ENCODE data around the gene TINAG.
"Not testable (repeated sequence)": the region's sequence is repeated elsewhere in the genome, so short reads cannot be mapped to it uniquely, and the experiment has no call there.

TINAG gene

GRCh38 chr6:54310377-54311152 is 2.3 kb downstream of the TINAG start:
- no peak for DNase-seq

GRCh38 chr6:54315656-54316055 is 7.4 kb downstream of the TINAG start:
- no peak for DNase-seq

GRCh38 chr6:54320871-54321270 is 12.6 kb downstream of the TINAG start:
- no peak for DNase-seq

GRCh38 chr6:54327631-54328030 is 19.4 kb downstream of the TINAG start:
- no peak for DNase-seq

- not testable (repeated sequence) for DNase-seq
These were observed 23.3 kb downstream of the TINAG start for GRCh38 chr6:54331571-54331970.

DNA sequence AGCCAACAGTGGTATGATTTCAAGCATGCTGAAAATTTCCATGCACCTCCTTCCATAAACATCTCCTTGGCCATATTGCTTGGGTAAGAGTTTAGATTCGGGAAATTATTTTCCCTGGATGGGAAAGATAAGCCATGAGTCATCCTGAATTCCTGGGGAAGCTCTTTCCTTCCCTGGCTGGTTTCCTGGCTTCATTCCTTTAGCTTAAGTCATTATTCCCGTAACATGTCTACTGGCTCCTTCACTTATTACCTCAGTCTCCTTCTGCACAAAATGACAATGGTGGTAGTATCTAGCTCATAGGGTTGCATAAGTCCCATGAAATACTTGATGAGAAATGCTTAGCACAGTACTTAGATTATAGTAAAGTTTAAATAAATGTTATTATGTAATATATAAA is 27.6 kb downstream of the TINAG start:
- no peak for DNase-seq

- DNase-seq, result no peak
These were observed 45.7 kb downstream of the TINAG start for GRCh38 chr6:54353975-54354374.

GRCh38 chr6:54354608-54355007 is 46.4 kb downstream of the TINAG start:
- DNase-seq, result no peak

DNA sequence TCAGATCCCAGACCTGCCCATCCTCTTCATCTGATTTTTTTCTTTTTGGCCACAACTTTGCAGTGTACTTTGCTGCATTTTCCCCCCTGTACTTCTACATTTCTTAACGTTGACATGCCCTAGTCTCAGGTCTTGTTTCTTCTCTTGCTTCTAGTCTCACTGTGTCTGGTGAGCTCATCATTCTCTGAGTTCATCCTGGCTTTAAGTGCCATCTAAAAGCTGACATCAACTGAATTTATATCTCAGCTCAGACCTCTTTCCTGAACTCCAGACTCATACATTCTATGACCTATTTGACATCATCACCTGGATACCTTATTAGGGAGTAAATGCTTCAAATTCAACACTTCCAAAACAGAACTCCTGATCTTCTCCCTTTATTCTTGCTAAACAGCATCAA is 48.9 kb downstream of the TINAG start:
- no peak for DNase-seq

DNA sequence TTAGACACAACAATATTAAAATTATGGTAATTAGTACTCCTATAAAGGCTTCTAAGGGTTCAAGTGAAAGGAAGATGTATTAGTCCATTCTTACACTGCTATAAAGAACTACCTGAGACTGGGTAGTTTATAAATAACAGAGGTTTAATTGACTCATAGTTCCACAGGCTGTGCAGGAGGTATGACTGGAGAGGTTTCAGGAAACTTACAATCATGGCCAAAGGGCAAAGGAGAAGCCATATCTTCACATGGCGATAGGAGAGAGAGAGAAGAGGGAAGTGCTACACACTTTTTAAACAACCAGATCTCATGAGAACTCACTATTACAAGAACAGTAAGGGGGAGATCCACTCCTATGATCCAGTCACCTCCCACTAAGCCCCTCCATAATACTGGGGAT is 52.9 kb downstream of the TINAG start:
- no peak for DNase-seq

- no peak for DNase-seq
These were observed 53.5 kb downstream of the TINAG start for GRCh38 chr6:54361734-54362133.

GRCh38 chr6:54366667-54367327 is 58.6 kb downstream of the TINAG start:
- DNase-seq, result no peak

DNA sequence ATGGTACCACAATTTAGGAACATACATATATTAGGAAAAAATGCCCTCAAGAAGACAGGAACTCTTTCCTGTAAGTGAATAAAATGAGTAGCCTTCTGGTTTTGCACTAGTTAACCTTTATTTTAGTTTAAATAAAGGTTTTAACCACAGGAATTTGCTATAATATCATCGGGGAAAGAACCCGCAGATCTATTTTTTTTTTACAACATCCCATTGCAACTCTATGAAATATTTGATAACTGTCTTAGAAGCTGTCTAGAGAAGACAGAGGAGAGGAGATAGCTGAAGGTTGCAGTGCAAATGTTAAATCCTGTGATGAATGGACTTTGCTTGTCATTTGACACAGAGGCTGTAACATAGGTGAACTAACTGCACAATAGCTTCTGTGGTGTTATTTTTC is 69.5 kb downstream of the TINAG start:
- no peak for DNase-seq

DNA sequence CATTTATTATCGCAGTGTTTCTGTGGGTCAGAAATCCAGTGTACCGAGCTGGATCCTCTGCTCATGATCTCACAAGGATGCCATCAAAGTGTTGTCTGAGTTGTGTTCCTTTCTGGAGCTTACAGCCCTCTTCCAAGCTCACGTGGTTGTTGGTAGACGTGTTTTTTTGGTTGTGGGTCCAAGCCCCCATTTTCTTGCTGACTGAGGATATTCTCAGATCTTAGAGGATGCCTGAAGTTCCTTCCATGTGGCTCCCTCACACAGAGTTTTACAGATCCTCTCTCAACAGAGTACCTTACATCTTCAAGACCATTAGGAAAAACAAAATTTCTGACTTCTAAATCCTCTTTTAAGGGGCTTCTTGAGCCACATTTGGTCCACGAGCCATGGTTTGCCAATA is 78.1 kb downstream of the TINAG start:
- DNase-seq, result no peak

DNA sequence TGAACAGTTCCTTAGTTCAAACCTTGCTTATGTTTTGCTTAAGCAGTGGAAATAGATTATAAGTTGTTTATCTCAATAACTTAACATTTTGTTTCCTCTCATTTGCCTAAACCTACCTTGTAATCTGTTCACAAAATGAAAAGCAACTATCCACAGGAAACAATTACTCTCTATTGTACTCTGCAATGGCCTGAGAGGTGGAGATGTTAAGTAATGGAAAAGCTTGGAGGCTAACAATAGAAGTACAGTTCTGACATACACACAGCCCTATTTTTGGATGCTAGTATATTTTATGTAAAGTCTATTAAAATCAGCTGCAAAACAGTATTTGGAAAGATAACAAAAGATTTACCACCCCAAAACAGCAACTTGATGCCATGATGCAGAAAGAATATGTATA is 82.1 kb downstream of the TINAG start:
- DNase-seq, result no peak

GRCh38 chr6:54391577-54391976 is 83.3 kb downstream of the TINAG start:
- DNase-seq, result no peak

GRCh38 chr6:54403096-54403495 is 94.9 kb downstream of the TINAG start:
- no peak for DNase-seq

- no peak for DNase-seq
These were observed 96.5 kb downstream of the TINAG start for GRCh38 chr6:54404791-54405190.

- DNase-seq, result no peak
These were observed 103.5 kb downstream of the TINAG start for GRCh38 chr6:54411767-54412166.

- no peak for DNase-seq
These were observed 107.3 kb downstream of the TINAG start for GRCh38 chr6:54415517-54415916.

DNA sequence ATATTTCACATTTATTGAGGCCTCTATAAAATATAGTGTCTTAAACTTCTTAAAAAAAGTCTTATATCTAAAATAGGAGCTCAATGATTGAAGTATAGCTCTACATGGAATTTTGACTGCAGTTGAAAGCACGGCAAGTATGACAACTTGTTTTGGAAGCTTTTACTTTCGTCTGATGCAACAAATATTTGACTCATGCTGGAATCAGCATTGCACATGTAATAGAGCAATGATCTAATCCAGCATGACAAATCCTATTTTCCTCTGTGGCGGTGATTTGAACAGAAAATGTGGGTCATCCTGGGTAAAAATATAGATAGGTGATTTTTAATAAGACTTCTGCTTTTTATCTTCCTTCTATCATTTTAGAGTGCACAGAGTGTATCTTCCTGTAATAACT is 111.6 kb downstream of the TINAG start:
- DNase-seq, result no peak

DNA sequence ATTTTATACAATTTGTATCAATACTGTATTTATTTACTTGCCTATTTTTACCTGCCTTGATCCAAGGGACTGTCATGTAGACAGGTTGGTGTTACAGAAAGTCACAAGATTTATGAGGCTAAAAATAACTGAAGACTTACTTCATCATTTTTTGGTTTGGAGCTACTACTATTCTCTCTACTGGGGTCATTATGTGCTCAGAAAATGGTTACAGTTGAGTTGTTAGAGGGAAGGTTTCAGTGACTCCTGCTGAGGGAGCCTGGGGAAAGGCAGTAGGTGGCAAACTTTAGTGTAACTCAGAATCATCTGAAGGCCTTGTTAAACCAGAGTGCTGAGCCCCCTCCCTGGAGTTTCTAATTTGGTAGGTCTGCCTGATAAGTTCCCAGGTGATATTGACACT is 118.8 kb downstream of the TINAG start:
- no peak for DNase-seq

- DNase-seq, result no peak
These were observed 119.2 kb downstream of the TINAG start for GRCh38 chr6:54427396-54427937.

DNA sequence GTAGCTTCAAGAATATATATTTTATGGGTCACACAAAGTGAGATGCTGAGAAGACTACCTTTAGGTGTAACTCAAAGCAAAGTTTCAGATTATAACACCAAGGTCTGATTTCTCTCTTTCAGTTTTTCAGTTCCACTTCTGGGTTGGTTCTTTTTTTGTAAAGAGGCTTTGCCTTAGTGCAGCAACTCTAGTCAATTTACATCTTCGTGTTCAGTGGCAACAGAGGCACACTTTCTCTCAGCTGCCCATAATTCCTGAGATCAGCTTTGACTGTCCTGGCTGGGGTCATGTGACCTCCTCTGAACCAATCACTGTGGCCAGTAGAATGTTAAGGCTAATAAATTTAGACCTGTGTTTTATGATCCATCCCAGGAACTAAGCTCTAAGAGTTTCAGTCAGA is 120.2 kb downstream of the TINAG start:
- no peak for DNase-seq

DNA sequence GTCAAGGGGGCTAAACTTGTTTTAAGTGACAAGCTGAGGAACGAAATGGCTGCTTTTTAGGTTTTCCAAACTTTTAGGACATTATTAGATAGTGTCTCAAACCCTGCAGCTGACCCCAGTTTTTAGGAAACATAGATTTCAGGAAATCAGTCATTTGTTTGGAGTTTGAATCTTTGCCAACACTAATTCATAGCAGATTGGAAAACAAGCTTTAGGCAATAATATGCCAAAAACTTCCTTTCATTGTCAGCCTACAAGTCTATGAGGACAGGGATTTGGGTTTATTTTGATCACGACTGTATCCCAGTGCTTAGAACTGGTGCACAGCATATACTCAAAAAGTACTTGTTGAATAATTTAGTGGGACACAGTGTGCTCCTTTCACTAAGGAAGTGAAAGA is 123.2 kb downstream of the TINAG start:
- DNase-seq, result no peak

Measured in GF-D8 (cell line).